ENCODE measurements around the gene PABPN1L. TPM values are rescaled to one million over a fixed set of nuclear protein-coding genes. Genes with fewer than 3 reads are reported as not detected.

The PABPN1L gene
- total RNA-seq, 1 experiment from 2014 or later = 0.57 TPM

DNA sequence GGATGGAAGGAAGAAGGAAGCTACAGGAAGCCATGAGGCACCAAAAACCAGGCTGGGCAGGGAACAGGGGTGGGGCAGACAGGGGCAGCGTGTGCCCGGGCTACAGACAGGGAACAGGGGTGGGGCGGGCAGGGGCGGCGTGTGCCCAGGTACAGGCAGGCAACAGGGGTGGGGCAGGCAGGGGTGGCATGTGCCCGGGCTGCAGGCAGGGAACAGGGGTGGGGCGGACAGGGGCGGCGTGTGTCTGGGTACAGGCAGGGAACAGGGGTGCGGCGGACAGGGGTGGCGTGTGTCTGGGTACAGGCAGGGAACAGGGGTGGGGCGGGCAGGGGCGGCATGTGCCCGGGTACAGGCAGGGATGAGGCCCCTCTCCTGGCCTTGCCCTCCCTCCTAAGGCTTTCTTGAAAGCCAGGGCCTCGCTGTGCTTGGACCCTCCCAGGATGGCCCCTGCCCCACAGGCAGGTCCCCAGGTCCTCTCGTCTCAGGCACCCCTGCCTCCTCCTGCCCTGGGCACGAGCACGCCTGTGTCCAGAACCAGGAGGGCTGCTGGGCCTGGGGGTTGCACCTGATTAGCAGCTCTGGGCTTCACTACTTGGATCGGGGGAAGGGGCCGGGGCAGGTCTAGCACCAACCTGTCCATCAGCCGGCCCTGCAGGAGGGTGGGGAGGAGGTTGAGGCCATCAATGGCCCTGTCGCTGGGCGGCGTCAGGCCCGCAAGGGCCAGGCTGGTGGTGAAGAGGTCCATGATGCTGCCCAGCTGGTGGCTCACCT is 40.2 kb downstream of the PABPN1L start:
- DNase-seq (ENCODE audit: low read depth, low spot score) = no peak
- H3K9me3 ChIP-seq (ENCODE audit: control insufficient read depth in 1 of 2, insufficient read depth in 1 of 2, low read depth in 1 of 2, low read length in 2 of 2) = no peaks in the 10 kb centered on the region
- CTCF ChIA-PET = no interaction called here
- RAD21 ChIA-PET (ENCODE audit: low non-redundant PET in 1 of 2, low total read pairs in 2 of 2, uncharacterized antibody in 2 of 2, unreplicated experiment in 2 of 2) = no interaction called here
- H3K27ac ChIP-seq (ENCODE audit: low read depth, low read length) = no peak overlapping the region
- no peak overlapping the region for H2AFZ ChIP-seq (ENCODE audit: low read depth, low read length, poor library complexity, severe bottlenecking)
- ATAC-seq = no peak
- no peaks in the 10 kb centered on the region for H3K9me2 ChIP-seq (ENCODE audit: insufficient read depth)
- no TSS peak for BruUV-seq (replicated peaks)
- POLR2A ChIA-PET = no interaction called here
- H3K27me3 ChIP-seq (ENCODE audit: insufficient read depth, low read length) = no peaks in the 10 kb centered on the region
- H4K20me1 ChIP-seq (ENCODE audit: insufficient read depth) = no peaks in the 10 kb centered on the region
- H3K9ac ChIP-seq (ENCODE audit: low read length) = no peak overlapping the region
- intact Hi-C loops (cut with micrococcal nuclease) = no loop called here
- H3K36me3 ChIP-seq (ENCODE audit: control insufficient read depth in 1 of 2, insufficient read depth in 2 of 2, low read length in 2 of 2) = no peaks in the 10 kb centered on the region
- TF ChIP-seq ELF1 (IDR thresholded peaks at IDR 0.05; ENCODE audit: borderline replicate concordance, low read depth) (no peak), CBX3 (IDR thresholded peaks at IDR 0.05; ENCODE audit: low read depth) (no peak), CTCF (IDR thresholded peaks at IDR 0.05 in 2 of 3, conservative IDR thresholded peaks at IDR 0.05 in 1 of 3; ENCODE audit: borderline replicate concordance in 1 of 3, insufficient read depth in 1 of 3, low read depth in 2 of 3, low read length in 2 of 3) (no peak), EGR1 (IDR thresholded peaks at IDR 0.05; ENCODE audit: low read depth) (no peak), SP1 (IDR thresholded peaks at IDR 0.05; ENCODE audit: low read depth) (no peak), FOSL1 (IDR thresholded peaks at IDR 0.05; ENCODE audit: low read depth) (no peak), POLR2AphosphoS5 (IDR thresholded peaks at IDR 0.05; ENCODE audit: low read depth, low read length) (no peak), EZH2phosphoT487 (IDR thresholded peaks at IDR 0.05; ENCODE audit: borderline replicate concordance) (no peak), JUND (IDR thresholded peaks at IDR 0.05) (no peak), CEBPB (IDR thresholded peaks at IDR 0.05; ENCODE audit: low read depth) (no peak), ZFX (IDR thresholded peaks at IDR 0.05) (no peak), ZNF274 (IDR thresholded peaks at IDR 0.05; ENCODE audit: low read depth, low read length) (no peak), SIN3A (IDR thresholded peaks at IDR 0.05; ENCODE audit: low read depth) (no peak), SRF (IDR thresholded peaks at IDR 0.05; ENCODE audit: low read depth) (no peak), RAD21 (IDR thresholded peaks at IDR 0.05; ENCODE audit: low read depth) (no peak), POLR2A (IDR thresholded peaks at IDR 0.05; ENCODE audit: borderline replicate concordance, extremely low read depth, insufficient read depth, insufficient read length) (no peak)
- TF ChIP-seq, protein P1, sequence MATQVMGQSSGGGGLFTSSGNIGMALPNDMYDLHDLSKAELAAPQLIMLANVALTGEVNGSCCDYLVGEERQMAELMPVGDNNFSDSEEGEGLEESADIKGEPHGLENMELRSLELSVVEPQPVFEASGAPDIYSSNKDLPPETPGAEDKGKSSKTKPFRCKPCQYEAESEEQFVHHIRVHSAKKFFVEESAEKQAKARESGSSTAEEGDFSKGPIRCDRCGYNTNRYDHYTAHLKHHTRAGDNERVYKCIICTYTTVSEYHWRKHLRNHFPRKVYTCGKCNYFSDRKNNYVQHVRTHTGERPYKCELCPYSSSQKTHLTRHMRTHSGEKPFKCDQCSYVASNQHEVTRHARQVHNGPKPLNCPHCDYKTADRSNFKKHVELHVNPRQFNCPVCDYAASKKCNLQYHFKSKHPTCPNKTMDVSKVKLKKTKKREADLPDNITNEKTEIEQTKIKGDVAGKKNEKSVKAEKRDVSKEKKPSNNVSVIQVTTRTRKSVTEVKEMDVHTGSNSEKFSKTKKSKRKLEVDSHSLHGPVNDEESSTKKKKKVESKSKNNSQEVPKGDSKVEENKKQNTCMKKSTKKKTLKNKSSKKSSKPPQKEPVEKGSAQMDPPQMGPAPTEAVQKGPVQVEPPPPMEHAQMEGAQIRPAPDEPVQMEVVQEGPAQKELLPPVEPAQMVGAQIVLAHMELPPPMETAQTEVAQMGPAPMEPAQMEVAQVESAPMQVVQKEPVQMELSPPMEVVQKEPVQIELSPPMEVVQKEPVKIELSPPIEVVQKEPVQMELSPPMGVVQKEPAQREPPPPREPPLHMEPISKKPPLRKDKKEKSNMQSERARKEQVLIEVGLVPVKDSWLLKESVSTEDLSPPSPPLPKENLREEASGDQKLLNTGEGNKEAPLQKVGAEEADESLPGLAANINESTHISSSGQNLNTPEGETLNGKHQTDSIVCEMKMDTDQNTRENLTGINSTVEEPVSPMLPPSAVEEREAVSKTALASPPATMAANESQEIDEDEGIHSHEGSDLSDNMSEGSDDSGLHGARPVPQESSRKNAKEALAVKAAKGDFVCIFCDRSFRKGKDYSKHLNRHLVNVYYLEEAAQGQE (IDR thresholded peaks at IDR 0.05; ENCODE audit: low read depth) = no peak
- TF ChIP-seq, protein P2, sequence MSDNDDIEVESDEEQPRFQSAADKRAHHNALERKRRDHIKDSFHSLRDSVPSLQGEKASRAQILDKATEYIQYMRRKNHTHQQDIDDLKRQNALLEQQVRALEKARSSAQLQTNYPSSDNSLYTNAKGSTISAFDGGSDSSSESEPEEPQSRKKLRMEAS (IDR thresholded peaks at IDR 0.05) = no peak
- TF ChIP-seq, protein P3, sequence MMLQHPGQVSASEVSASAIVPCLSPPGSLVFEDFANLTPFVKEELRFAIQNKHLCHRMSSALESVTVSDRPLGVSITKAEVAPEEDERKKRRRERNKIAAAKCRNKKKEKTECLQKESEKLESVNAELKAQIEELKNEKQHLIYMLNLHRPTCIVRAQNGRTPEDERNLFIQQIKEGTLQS (IDR thresholded peaks at IDR 0.05) = no peak
- TF ChIP-seq, protein P4, sequence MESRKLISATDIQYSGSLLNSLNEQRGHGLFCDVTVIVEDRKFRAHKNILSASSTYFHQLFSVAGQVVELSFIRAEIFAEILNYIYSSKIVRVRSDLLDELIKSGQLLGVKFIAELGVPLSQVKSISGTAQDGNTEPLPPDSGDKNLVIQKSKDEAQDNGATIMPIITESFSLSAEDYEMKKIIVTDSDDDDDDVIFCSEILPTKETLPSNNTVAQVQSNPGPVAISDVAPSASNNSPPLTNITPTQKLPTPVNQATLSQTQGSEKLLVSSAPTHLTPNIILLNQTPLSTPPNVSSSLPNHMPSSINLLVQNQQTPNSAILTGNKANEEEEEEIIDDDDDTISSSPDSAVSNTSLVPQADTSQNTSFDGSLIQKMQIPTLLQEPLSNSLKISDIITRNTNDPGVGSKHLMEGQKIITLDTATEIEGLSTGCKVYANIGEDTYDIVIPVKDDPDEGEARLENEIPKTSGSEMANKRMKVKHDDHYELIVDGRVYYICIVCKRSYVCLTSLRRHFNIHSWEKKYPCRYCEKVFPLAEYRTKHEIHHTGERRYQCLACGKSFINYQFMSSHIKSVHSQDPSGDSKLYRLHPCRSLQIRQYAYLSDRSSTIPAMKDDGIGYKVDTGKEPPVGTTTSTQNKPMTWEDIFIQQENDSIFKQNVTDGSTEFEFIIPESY (IDR thresholded peaks at IDR 0.05; ENCODE audit: extremely low read depth, insufficient replicate concordance, low read length) = no peak
- H3K79me2 ChIP-seq (ENCODE audit: insufficient read depth, low read length) = no peaks in the 10 kb centered on the region
- no peak overlapping the region for H3K4me2 ChIP-seq (ENCODE audit: low read length)
- no peaks in the 10 kb centered on the region for H3K4me1 ChIP-seq (ENCODE audit: control insufficient read depth in 1 of 2, insufficient read depth in 2 of 2, low read length in 2 of 2)
- no peak overlapping the region for H3K4me3 ChIP-seq (replicated peaks in 1 of 2; ENCODE audit: low read depth in 1 of 2, low read length in 2 of 2)

Data from HCT116 (cell line).